Stimulated activated CD4-positive, alpha-beta T cell treated with anti-CD3 and anti-CD28 coated beads, TNF-alpha, amount 100 ng/mL, for 1 hour (primary cell): ENCODE data around the gene ZNF774.
"Not testable (repeated sequence)": the region's sequence is repeated elsewhere in the genome, so short reads cannot be mapped to it uniquely, and the experiment has no call there.

ENCODE experiments used
- DNase-seq, 3 donors: peaks; one replicate each; pipeline ENCODE4 v3.0.0-alpha.2; 2020; ENCODE audit warnings: low read depth in 3 of 3, low spot score in 1 of 3

The ZNF774 gene

GRCh38 chr15:90344662-90345061 is 7.4 kb upstream of the ZNF774 start:
- no peak for DNase-seq

- DNase-seq, result no peak
Observed at GRCh38 chr15:90345857-90346256, 6.2 kb upstream of the ZNF774 start.

GRCh38 chr15:90347431-90348065 is 4.5 kb upstream of the ZNF774 start:
- not testable (repeated sequence) for DNase-seq

DNA sequence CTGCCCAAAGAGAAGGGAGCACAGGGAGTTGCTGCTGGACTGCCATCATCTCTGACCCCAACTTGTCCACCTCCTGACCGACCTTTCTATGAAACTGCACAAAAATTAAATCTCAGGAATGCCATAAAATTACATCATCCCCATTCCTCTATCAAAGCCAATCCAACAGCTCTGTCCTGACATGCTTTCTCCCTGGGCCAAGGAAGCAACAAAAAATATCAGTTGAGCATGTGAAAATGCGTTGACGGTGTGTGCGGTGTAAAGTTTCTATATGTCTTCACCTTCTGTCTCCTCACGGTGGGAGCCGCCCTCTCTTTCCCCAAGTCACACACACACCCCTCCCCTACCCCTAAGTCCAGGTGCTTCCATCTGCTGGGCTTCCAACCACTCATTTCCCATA is 3.6 kb upstream of the ZNF774 start:
- no peak for DNase-seq

DNA sequence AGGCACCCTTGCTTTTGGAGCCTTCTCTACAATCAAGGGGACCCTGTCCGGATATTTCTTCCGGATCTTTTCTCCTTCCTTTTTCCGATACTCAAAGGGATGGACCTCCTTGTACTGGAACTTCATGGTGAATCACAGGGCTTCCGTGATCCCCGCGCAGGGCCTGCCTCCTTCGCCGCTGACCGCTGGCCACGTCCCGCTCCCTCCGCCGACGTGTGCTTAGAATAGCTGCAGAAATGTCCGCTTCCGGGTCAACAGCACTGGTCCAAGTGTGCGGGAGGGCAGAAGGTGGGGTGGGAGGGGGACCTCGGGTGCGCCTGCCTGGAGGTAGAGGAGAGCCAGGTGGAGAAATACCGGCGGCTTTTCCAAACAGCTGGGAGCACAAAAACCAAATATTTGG is 3.0 kb upstream of the ZNF774 start:
- DNase-seq, result no peak

DNA sequence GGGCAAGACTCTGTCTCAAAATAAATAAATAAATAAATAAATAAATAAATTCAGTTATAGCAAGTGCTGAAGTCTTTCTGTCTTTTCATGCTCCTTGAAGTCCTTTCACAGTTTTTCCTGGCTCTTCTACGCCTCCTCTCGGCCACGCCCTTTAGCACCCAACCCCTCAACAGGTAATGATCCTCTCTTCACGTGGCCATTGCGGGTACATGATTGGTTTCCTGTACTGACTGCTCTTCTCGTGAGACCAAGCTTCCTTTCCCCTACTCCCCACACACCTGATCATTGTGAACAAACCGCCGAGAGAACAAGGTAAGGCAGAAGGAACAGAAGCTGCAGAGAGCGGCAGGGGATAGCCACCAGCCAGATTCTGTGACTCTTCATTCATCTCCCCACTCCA is 2.3 kb upstream of the ZNF774 start:
- DNase-seq, result no peak

- DNase-seq, result no peak
Observed at GRCh38 chr15:90351479-90352106, 491 bp upstream of the ZNF774 start.

GRCh38 chr15:90354986-90355385 is 2.9 kb downstream of the ZNF774 start:
- DNase-seq, result no peak

DNA sequence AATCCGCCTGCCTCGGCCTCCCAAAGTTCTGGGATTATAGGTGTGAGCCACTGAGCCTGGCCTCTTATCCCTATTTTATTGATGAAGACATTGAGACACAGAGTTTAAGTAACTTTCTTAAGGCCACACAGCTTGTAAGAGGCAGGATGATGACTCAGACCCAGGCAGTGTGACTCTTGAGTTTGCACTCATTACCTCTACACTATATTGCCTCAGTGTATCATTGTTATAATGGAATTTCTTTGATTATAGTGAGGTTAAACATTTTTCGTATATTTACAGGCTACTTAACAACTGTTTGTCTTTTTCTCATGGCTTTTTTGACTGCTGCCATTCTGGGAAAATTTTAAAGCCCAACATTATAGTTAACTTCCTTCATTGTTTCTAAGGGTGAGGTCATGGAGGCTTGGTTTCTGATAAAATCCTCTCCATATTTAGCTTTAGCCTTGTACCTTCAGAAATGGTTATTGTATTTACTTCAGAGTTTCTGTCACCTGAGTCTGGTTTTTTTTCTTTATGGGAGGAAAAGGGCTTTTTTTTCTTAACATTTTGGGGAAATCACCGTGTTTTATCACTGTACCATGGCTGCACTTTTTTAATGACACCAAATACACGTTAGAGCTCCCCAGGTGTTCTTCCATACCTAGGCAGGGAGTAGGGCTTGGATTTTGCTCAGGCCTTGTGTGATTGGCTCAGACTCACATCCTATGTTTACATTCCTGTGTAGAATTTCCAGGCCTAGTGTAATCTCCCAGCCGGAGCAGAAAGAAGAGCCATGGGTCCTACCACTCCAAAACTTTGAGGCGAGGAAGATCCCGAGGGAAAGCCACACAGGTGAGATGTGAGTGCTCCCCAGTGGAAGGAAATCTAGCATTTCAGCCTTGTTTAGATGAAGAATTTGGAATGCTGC is 6.3 kb downstream of the ZNF774 start:
- no peak for DNase-seq

DNA sequence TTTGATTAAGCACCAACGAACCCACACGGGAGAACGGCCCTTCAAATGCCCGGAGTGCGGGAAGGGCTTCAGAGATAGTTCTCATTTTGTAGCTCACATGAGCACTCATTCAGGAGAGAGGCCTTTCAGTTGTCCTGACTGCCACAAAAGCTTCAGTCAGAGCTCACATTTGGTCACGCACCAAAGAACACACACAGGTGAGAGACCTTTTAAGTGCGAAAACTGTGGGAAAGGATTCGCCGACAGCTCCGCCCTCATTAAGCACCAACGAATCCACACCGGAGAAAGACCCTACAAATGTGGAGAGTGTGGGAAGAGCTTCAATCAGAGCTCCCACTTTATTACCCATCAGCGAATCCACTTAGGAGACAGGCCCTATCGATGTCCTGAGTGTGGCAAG is 8.7 kb downstream of the ZNF774 start:
- no peak for DNase-seq

DNA sequence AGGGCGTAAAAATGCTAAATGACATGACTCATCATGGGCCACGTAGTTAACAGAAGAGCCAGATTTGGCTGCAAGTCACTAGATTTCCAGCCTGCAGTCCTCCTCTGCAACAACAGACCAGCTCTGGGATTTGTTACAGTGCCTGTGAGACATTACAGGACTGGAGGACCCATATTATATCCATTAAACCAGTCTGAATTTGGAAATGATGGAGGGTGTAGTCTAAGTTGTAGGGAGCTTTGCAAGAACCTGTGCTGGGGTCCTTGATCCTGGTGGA is 10.8 kb downstream of the ZNF774 start:
- no peak for DNase-seq

GRCh38 chr15:90364251-90364650 is 12.2 kb downstream of the ZNF774 start:
- DNase-seq, result no peak

- no peak for DNase-seq
Observed at GRCh38 chr15:90365414-90366055, 13.5 kb downstream of the ZNF774 start.

DNA sequence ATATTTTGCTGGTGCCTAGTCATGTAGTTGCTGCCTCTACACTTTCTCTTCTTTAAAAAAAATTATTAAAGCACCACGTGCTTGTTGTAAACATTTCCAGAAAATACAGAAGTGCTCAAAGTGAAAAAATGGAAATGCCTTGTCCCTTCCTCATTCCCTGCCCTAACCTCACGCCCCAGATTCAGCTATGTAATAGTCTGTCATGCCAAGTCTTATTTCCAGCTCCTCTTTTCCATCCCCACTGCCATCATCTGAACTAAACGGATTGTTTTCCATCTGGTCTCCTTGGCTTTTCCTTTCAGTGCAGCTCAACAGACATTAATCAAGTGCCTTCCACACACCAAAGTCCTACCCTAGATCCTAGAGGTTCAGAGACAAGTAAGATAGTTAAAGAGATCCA is 15.5 kb downstream of the ZNF774 start:
- DNase-seq, result no peak

- DNase-seq, result no peak
Observed at GRCh38 chr15:90375071-90375470, 23.0 kb downstream of the ZNF774 start.

- peak in 2 of 3 donors; percentile 18 to 37 for DNase-seq
Observed at GRCh38 chr15:90376789-90377188, 24.7 kb downstream of the ZNF774 start.

DNA sequence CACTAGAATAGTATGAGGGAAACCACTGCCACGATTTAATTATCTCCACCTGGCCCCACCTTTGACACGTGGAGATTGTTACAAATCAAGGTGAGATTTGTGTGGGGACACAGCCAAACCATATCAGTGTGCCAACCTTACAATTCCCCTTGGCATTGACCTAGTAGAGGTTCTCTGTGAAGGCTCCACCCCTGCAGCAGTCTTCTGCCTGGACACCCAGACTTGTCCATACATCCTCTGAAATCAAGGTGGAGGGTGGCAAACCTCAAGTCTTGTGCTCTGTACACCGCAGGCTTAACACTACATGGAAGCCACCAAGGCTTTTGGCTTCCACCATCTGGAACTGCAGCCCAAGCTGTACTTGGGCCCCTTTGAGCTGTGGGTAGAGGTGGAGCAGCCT is 27.2 kb downstream of the ZNF774 start:
- no peak for DNase-seq

GRCh38 chr15:90381515-90381914 is 29.4 kb downstream of the ZNF774 start:
- DNase-seq, result no peak

DNA sequence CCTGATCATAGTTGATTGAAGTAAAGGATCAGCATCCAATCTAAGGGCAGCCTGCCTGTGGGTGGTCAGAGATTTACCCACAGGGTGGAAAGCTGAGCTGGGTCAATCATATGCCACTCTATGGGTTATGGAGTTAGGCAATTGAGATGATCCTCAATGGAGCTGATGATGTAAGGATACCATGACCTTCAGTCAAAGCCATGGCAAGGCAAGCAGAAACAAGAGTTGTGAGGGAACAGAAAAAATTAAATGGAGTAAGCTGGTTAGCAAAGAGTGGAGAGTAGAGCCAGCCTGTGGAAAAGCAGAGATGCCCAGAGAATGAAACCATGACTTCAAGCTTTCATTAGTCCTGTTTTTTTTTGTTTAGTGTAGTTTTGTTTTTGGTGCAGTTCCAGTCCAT is 30.2 kb downstream of the ZNF774 start:
- DNase-seq, result no peak

DNA sequence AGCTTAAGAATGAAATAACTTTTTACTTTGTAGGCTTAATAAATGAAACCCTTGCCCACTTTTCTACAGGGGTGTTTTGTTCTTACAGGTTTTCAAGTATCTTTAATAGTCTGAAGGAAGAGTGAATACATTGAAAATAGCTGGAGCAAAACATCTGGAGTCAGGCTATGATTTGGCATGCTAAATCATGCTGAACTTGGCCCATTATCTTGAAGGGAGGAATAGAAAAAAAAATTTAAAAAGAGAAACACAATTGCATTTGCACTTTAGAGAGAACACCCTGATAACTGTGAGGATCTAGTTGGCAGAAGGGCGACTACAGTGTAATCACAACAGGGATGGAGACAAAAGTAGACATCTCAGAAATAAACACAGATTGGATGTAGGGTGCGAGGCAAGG is 34.1 kb downstream of the ZNF774 start:
- no peak for DNase-seq

DNA sequence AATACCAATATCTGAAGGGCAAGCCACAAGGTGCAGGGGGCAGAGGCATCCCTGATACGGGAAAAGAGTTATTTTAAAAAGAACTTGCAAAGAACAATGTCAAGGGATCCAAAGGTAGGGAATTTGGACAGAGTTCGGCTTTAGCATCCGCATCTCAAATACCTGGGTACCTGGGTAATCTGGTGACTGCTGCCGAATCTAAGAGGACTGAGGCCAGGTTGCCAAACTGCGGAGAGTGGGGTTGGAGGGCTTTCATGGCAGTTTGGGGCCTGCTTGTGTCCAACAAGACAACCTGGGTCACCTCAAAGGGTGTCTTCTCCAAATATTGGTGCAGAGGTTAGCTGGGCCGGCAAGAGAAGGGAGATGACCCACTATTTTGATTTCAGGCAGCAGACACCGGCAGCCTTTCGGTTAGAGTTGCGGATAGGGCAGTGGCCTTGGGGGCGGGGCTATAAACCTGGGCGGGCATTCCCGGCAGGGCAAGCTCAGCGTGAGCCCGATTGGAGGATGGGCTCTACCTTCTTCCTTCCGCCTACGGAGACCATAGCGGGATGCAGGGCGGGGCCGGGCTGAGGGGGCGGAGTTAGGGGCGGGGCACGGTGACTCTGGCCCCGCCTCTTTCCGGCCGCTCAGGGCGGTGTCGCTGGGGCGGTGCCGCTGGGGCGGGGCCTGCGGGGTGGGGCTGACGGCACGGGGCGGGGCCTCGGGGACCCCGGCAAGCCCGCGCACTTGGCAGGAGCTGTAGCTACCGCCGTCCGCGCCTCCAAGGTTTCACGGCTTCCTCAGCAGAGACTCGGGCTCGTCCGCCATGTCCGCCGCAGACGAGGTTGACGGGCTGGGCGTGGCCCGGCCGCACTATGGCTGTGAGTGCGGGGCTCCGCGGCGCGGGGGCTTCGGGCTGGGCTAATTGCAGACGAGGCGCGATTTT is 35.7 kb downstream of the ZNF774 start, which contains the start of gene IQGAP1:
IQGAP1 (plus strand) TSS at position 709 of the 928 bp plus-strand sequence; CDS start at position 809, 100 bp downstream.
- peak; percentile 92 to 96 (median 96) for DNase-seq
